Subcutaneous abdominal adipose tissue (tissue), 5 donors: ENCODE results near the gene SMURF1.

Experiments
- H3K27ac ChIP-seq: one replicate; pipeline ENCODE4 v1.7.0; 2013; ENCODE audit warnings: low read depth, mild to moderate bottlenecking, inconsistent platforms, low read length, moderate library complexity
- H3K27me3 ChIP-seq, 5 donors: one replicate each; pipeline ENCODE4 v1.7.0; 2013; ENCODE audit warnings: low read length in 5 of 5, inconsistent platforms in 1 of 5; ENCODE audit not compliant: control insufficient read depth in 5 of 5, insufficient read depth in 4 of 5
- H3K36me3 ChIP-seq, 5 donors: one replicate each; pipeline ENCODE4 v1.7.0; 2013; ENCODE audit warnings: low read length in 5 of 5; ENCODE audit not compliant: control insufficient read depth in 5 of 5, insufficient read depth in 5 of 5
- H3K4me1 ChIP-seq, 5 donors: one replicate each; pipeline ENCODE4 v1.7.0; 2013; ENCODE audit warnings: low read length in 5 of 5, mild to moderate bottlenecking in 3 of 5, moderate library complexity in 1 of 5; ENCODE audit not compliant: control insufficient read depth in 5 of 5, insufficient read depth in 5 of 5
- H3K4me3 ChIP-seq, 5 donors: one replicate each; pipeline ENCODE4 v1.7.0; 2013; ENCODE audit warnings: low read length in 5 of 5, low read depth in 1 of 5
- H3K9ac ChIP-seq, 5 donors: one replicate each; pipeline ENCODE4 v1.7.0; 2013; ENCODE audit warnings: low read length in 5 of 5, mild to moderate bottlenecking in 4 of 5, moderate library complexity in 3 of 5
- H3K9me3 ChIP-seq, 5 donors: one replicate each; pipeline ENCODE4 v1.7.0; 2013; ENCODE audit warnings: low read length in 5 of 5; ENCODE audit not compliant: control insufficient read depth in 5 of 5
- donor health status: healthy.
- donor health status: healthy.
- donor health status: healthy.
- donor health status: healthy.
- donor health status: healthy.

SMURF1 gene

GRCh38 chr7:99028261-99028973 lies 115.5 kb downstream of the SMURF1 start:
- H3K27me3 ChIP-seq, result no peaks in the 10 kb centered on the region
- H3K4me3 ChIP-seq, result no peak overlapping the region
- peak overlapping the region; percentile 85 for H3K27ac ChIP-seq
- peaks cover 4 to 43% (median 33%) of the 10 kb centered on the region in 5 donors for H3K4me1 ChIP-seq
- H3K9ac ChIP-seq, result no peak overlapping the region
- H3K9me3 ChIP-seq, result no peaks in the 10 kb centered on the region
- H3K36me3 ChIP-seq, result peaks cover 4 to 55% (median 48%) of the 10 kb centered on the region in 5 donors

DNA sequence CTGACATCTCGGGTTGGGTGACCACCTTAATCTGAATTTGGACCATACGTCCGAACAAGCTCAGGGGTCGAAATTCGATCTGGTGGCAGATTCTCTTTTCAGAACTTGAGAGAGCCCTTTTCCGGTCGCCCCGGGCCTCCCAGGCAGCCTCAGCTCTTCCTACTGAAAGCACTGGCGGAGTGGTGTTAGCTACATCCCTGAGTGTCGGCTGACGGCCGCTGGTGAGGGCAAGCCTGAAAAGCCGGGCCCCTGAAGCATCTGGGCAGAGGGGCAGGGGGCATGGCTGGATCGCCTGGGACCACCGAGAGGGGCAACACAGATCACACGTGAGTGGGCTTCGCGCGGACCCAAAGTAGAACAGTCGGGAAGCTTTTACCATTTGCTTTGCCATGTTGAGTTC lies 116.1 kb downstream of the SMURF1 start:
- no peaks in the 10 kb centered on the region for H3K27me3 ChIP-seq
- H3K4me3 ChIP-seq, result no peak overlapping the region
- no peaks in the 10 kb centered on the region for H3K9me3 ChIP-seq
- H3K4me1 ChIP-seq, result peaks cover 4 to 43% (median 33%) of the 10 kb centered on the region in 5 donors
- no peak overlapping the region for H3K27ac ChIP-seq
- peaks cover 4 to 50% (median 43%) of the 10 kb centered on the region in 5 donors for H3K36me3 ChIP-seq
- H3K9ac ChIP-seq, result no peak overlapping the region

GRCh38 chr7:99027241-99027640 lies 116.7 kb downstream of the SMURF1 start:
- Histone ChIP-seq H3K36me3 (peaks cover 4 to 44% (median 37%) of the 10 kb centered on the region in 5 donors), H3K27ac (no peak overlapping the region), H3K4me1 (peaks cover 4 to 46% (median 35%) of the 10 kb centered on the region in 5 donors), H3K9ac (no peak overlapping the region), H3K4me3 (no peak overlapping the region), H3K9me3 (no peaks in the 10 kb centered on the region), H3K27me3 (no peaks in the 10 kb centered on the region)

DNA sequence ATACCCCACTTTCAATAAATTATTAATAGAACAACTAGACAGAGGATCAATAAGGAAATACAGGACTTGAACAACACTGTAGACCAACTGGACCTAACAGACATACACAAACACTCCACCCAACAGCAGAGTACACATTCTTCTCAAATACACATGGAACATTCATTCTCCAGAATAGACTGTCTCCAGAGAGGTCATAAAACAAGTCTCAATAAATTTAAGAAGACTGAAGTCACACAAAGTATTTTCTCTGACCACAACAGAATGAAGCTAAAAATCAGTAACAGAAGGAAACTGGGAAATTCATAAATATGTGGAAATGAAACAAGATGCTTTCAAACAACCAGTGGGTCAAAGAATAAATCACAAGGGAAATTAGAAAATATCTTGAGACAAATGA lies 119.8 kb downstream of the SMURF1 start:
- H3K9me3 ChIP-seq, result no peaks in the 10 kb centered on the region
- H3K4me3 ChIP-seq, result no peak overlapping the region
- peaks cover 3 to 23% (median 19%) of the 10 kb centered on the region in 5 donors for H3K4me1 ChIP-seq
- peak overlapping the region; percentile 19 for H3K27ac ChIP-seq
- H3K36me3 ChIP-seq, result peaks cover 0 to 28% (median 24%) of the 10 kb centered on the region in 5 donors
- no peaks in the 10 kb centered on the region for H3K27me3 ChIP-seq
- H3K9ac ChIP-seq, result no peak overlapping the region

- Histone ChIP-seq H3K27me3 (no peaks in the 10 kb centered on the region), H3K4me1 (peaks cover 3 to 21% (median 16%) of the 10 kb centered on the region in 5 donors), H3K9me3 (no peaks in the 10 kb centered on the region), H3K4me3 (no peak overlapping the region), H3K27ac (no peak overlapping the region), H3K36me3 (peaks cover 0 to 13% (median 10%) of the 10 kb centered on the region in 5 donors), H3K9ac (no peak overlapping the region)
These were observed 121.9 kb downstream of the SMURF1 start for GRCh38 chr7:99021941-99022560.

DNA sequence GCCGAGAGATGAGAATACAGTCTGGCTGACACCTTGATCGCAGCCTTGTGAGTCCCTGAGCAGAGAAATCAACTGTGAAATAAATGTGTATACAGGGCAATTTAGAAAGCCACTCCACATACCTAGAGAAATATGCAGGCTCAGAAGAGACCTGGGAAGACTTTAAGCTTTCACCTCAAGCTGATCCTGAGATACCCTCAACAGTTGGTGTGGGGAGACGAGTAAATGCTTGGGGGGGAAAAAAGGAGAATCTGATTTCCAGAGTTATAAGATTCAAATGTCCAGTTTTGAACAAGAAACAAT lies 123.5 kb downstream of the SMURF1 start:
- Histone ChIP-seq H3K36me3 (peaks cover 4 to 17% (median 15%) of the 10 kb centered on the region in 5 donors), H3K27me3 (no peaks in the 10 kb centered on the region), H3K27ac (no peak overlapping the region), H3K9me3 (peaks cover 0 to 2% (median 0%) of the 10 kb centered on the region in 5 donors), H3K4me1 (peaks cover 3 to 21% (median 16%) of the 10 kb centered on the region in 5 donors), H3K9ac (no peak overlapping the region), H3K4me3 (no peak overlapping the region)

DNA sequence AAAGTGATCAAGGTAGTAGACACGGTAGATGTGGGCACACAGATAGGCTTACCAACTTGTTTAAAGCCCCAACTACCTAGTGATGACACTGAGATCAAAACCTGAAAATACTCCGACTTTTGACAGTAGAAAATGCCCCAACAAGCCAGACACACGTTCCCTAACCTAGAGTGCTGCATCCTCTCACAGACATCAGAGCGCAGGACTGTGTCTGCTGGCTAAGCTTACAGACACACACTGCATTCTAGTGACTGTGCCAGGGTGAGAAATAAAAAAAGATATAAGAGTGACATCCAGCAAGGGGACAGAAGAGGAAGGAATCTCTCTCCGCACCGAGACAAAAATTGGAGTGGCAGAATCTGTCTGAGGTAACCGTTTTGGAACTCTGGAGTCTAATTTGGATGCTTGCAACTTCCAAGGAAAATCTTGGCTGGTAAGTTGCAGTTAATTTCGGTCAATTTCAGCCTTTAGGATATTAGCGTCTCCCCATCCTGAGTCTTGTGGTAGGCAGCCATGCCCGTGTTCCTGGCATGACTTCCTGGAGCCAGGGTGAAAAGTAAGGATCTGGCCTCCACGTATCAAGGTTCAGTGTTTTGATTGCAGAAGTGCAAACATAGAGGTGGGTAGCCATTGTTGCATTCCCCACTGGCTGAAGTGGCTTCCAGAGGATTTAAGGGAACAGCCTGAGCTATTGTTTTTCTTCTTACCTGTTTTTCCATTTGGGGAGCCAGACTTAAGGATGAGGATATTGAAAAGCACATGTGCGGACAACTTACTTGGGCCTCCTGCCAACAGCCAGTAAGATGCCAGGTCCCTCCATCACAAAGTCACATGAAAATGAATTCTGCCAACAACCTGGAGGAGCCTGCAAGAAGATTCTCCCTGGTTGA lies 124.1 kb downstream of the SMURF1 start:
- H3K9ac ChIP-seq, result no peak overlapping the region
- peaks cover 4 to 23% (median 19%) of the 10 kb centered on the region in 5 donors for H3K36me3 ChIP-seq
- peaks cover 0 to 2% (median 0%) of the 10 kb centered on the region in 5 donors for H3K9me3 ChIP-seq
- no peak overlapping the region for H3K27ac ChIP-seq
- no peak overlapping the region for H3K4me3 ChIP-seq
- peaks cover 3 to 21% (median 16%) of the 10 kb centered on the region in 5 donors for H3K4me1 ChIP-seq
- no peaks in the 10 kb centered on the region for H3K27me3 ChIP-seq

DNA sequence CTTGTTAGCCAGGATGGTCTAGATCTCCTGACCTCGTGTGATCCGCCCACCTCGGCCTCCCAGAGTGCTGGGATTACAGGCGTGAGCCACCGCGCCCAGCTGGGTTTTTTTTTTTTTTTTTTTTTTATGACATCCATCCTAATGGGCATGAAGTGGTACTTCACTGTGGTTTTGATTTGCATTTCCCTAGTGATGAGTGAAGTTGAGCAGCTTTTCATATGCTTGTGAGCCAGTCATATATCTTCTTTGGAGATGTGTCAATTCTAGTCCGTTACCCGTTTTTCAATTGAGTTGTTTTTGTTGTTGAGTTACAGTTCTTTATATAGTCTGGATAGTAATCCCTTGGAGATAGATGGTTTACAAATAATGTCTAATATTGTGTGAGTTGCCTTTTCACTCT lies 127.7 kb downstream of the SMURF1 start:
- Histone ChIP-seq H3K4me3 (no peak overlapping the region), H3K4me1 (no peaks in the 10 kb centered on the region), H3K27ac (no peak overlapping the region), H3K9ac (no peak overlapping the region), H3K27me3 (no peaks in the 10 kb centered on the region), H3K36me3 (peaks cover 8 to 59% (median 54%) of the 10 kb centered on the region in 5 donors), H3K9me3 (peaks cover 0 to 2% (median 0%) of the 10 kb centered on the region in 5 donors)

DNA sequence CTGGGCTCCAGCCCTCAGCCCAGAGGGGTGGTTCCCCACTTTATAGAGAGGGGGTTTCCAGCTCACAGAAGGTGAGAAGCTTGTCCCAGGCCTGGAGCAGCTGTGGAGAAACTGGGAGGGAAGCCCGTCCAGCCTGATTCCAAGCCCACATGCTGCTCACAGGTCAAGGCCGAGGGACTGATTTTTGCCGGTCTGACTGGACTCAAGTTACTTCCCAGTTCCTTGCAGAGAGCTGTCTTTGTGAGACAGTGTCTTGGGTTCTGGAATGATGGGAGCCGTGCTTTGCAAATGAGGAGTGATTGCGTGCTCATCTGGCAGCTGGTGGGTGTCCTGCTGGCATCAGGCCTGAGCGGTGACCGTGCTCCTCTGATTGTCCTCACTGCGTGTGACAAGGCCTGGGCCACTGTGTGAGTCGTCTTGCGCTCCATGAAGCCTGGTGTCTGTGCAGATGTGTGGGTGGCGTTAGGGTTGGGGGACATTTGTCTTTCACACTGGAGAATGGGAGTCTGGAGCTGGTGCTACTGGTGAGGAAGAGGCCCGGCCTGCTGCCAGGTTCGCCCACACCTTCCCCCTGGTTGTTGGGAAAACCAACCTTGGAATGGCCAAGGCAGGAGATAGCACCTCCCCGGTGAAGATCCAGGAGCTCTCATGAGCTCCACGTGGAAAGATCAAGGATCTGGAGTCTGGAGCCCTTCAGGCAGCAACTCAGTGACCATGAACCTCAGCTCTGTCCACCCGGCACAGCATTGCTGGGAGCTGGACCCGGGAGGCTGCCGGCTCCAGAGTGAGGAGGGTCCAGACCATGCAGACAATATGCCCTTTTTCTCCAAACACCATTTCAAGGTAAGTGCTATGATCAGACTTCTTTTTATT lies 129.6 kb downstream of the SMURF1 start:
- no peak overlapping the region for H3K27ac ChIP-seq
- peaks cover 0 to 2% (median 0%) of the 10 kb centered on the region in 5 donors for H3K9me3 ChIP-seq
- no peak overlapping the region for H3K9ac ChIP-seq
- no peaks in the 10 kb centered on the region for H3K27me3 ChIP-seq
- peaks cover 8 to 63% (median 56%) of the 10 kb centered on the region in 5 donors for H3K36me3 ChIP-seq
- H3K4me1 ChIP-seq, result peaks cover 2 to 12% (median 3%) of the 10 kb centered on the region in 5 donors
- no peak overlapping the region for H3K4me3 ChIP-seq
